Endothelial cell of umbilical vein (primary cell): ENCODE data around the gene RPL5. TPM values are rescaled to one million over a fixed set of nuclear protein-coding genes. Genes with fewer than 3 reads are reported as not detected.
A peak's percentile ranks its signal among the peaks of the same experiment; 100 is the strongest.

ENCODE experiments used
- BruUV-seq: library from RNA; stranded (reverse); fragments of 400-500 nt; replicated peaks from 2 replicates; lab custom pipeline; 2021; lab: Mats Ljungman, UMichigan
- CTCF ChIA-PET: fragments of 300-600, 350-600 bp; sonication (Branson Sonifier 250); formaldehyde crosslinking; loops from one replicate; lab custom pipeline; 2021; ENCODE audit warnings: antibody characterized with exemption, inconsistent platforms; lab: Charles Lee
- POLR2A ChIA-PET: fragments of 300-600, 350-600 bp; sonication (Branson Sonifier 250); formaldehyde crosslinking; loops from one replicate; lab custom pipeline; 2021; ENCODE audit warnings: antibody characterized with exemption, inconsistent platforms; lab: Charles Lee
- DNase-seq: peaks from one replicate; pipeline ENCODE4 v3.0.0-alpha.2; 2011; ENCODE audit warnings: low read depth, low spot score
- FAIRE-seq: peaks from 2 replicates; lab custom pipeline; 2011; peaks lifted over from hg19 to GRCh38; lab: Jason Lieb, UNC
- H2AFZ ChIP-seq: 2 replicates; pipeline ENCODE4 v1.6.0; 2012; ENCODE audit warnings: low read depth, low read length, control low read depth, inconsistent platforms
- H3K27ac ChIP-seq: 2 replicates; pipeline ENCODE4 v1.5.1; 2011; ENCODE audit warnings: low read depth, mild to moderate bottlenecking, control low read depth, low read length, moderate library complexity; ENCODE audit not compliant: insufficient read depth
- H3K27me3 ChIP-seq, 2 experiments: 2 replicates each; pipeline versions ENCODE4 v1.6.0 to v1.6.1; 2011; ENCODE audit warnings: low read length in 2 of 2, mixed read lengths in 1 of 2; ENCODE audit not compliant: control insufficient read depth in 2 of 2, insufficient read depth in 2 of 2
- H3K36me3 ChIP-seq, 2 experiments: 2 replicates in 1 of 2; 3 replicates in 1 of 2; pipeline ENCODE4 v1.5.1; 2011; ENCODE audit warnings: low read length in 2 of 2, mild to moderate bottlenecking in 1 of 2, moderate library complexity in 1 of 2; ENCODE audit not compliant: control insufficient read depth in 2 of 2, insufficient read depth in 2 of 2; ENCODE audit errors: extremely low read depth in 1 of 2
- H3K4me1 ChIP-seq: 3 replicates; pipeline ENCODE4 v1.5.1; 2011; ENCODE audit warnings: mild to moderate bottlenecking, low read length; ENCODE audit not compliant: control insufficient read depth, insufficient read depth; ENCODE audit errors: extremely low read depth
- H3K4me2 ChIP-seq: 2 replicates; pipeline ENCODE4 v1.6.1; 2011; ENCODE audit warnings: low read length, control low read depth, mixed read lengths; ENCODE audit not compliant: insufficient read depth
- H3K4me3 ChIP-seq, 3 experiments: fragments of 200-600 bp in 1 of 3; sonication (generic), shearing (Covaris generic) in 1 of 3; replicated peaks in 1 of 3; 2 replicates each; pipeline ENCODE4 v1.5.1; 2011 to 2016; ENCODE audit warnings: control low read depth in 3 of 3, low read length in 3 of 3, mild to moderate bottlenecking in 2 of 3, inconsistent platforms in 1 of 3, low read depth in 1 of 3, moderate library complexity in 1 of 3; ENCODE audit not compliant: insufficient read depth in 1 of 3
- H3K79me2 ChIP-seq: 2 replicates; pipeline ENCODE4 v1.6.0; 2012; ENCODE audit warnings: low read length, inconsistent platforms; ENCODE audit not compliant: control insufficient read depth, insufficient read depth
- H3K9ac ChIP-seq: replicated peaks from 2 replicates; pipeline ENCODE3; 2011; ENCODE audit warnings: low read length, control low read depth; ENCODE audit not compliant: insufficient read depth; ENCODE audit errors: extremely low read depth
- H3K9me1 ChIP-seq: replicated peaks from 3 replicates; pipeline ENCODE4 v1.6.0; 2011; ENCODE audit warnings: mild to moderate bottlenecking, low read length; ENCODE audit not compliant: control insufficient read depth, insufficient read depth; ENCODE audit errors: extremely low read depth
- H3K9me3 ChIP-seq: replicated peaks from 2 replicates; pipeline ENCODE4 v1.5.1; 2012; ENCODE audit warnings: low read length, inconsistent platforms; ENCODE audit not compliant: control insufficient read depth, insufficient read depth
- H4K20me1 ChIP-seq: replicated peaks from 2 replicates; pipeline ENCODE3; 2011; ENCODE audit warnings: mild to moderate bottlenecking, low read length; ENCODE audit not compliant: control insufficient read depth, insufficient read depth; ENCODE audit errors: extremely low read depth
- CTCF ChIP-seq, 2 donors: IDR thresholded peaks; 1 replicate in 1 of 2; 2 replicates in 1 of 2; pipeline ENCODE4 v1.5.1; 2011; ENCODE audit warnings: low read length in 2 of 2, mild to moderate bottlenecking in 2 of 2, moderate library complexity in 2 of 2, control low read depth in 1 of 2, inconsistent platforms in 1 of 2, low read depth in 1 of 2; ENCODE audit not compliant: insufficient read depth in 1 of 2; ENCODE audit errors: extremely low read depth in 1 of 2
- EZH2 ChIP-seq: IDR thresholded peaks from 2 replicates; pipeline ENCODE4 v1.6.1; 2012; ENCODE audit warnings: borderline replicate concordance, low read depth, mild to moderate bottlenecking, moderate library complexity, low read length, inconsistent platforms; ENCODE audit not compliant: severe bottlenecking
- GATA2 ChIP-seq: IDR thresholded peaks from 2 replicates; pipeline ENCODE4 v1.7.0; 2011; ENCODE audit warnings: low read depth, mild to moderate bottlenecking, moderate library complexity, mixed read lengths, low read length; ENCODE audit not compliant: insufficient read length, insufficient read depth
- MYC ChIP-seq: IDR thresholded peaks from one replicate; pipeline ENCODE4 v1.6.1; 2011; ENCODE audit warnings: mild to moderate bottlenecking, low read depth, low read length
- POLR2A ChIP-seq: IDR thresholded peaks from 2 replicates; pipeline ENCODE4 v1.6.1; 2012; ENCODE audit warnings: low read depth, mild to moderate bottlenecking, control low read depth, low read length
- POLR2AphosphoS5 ChIP-seq: IDR thresholded peaks from 2 replicates; pipeline ENCODE4 v1.6.1; 2012; ENCODE audit warnings: low read depth, mild to moderate bottlenecking, control low read depth, low read length, moderate library complexity; ENCODE audit not compliant: insufficient read depth
- dilution Hi-C: fragments of 300-500 bp; cut with MboI; formaldehyde crosslinking; loops from one replicate; pipeline ENCODE4 v1.15.0; 2019; ENCODE audit warnings: low sequenced_read_pairs; ENCODE audit not compliant: extremely low pct_ligation_motif_present
- intact Hi-C: fragments of 100-400 bp; cut with micrococcal nuclease; formaldehyde crosslinking; loops from one replicate; pipeline ENCODE4 v1.10.0; 2022
- polyA plus RNA-seq, 4 experiments: library from polyadenylated mRNA; depleted of rRNA in 3 of 4; stranded (reverse) in 3 of 4; unstranded in 1 of 4; fragments of >200 nt; gene quantifications; 2 replicates each; pipeline versions ENCODE4 v1.2.1 to v1.2.3, GENCODE V29; 2011 to 2012; ENCODE audit warnings: missing spikeins in 1 of 4
- total RNA-seq: library from RNA; stranded (reverse); gene quantifications from 2 replicates; pipeline ENCODE4 v1.2.3, GENCODE V29; 2021

The RPL5 gene
- total and polyA plus RNA-seq, 2 donors (not counting 3 experiments of a cell fraction or from before 2014, with no cell fraction given): 1,109 to 1,237 TPM

GRCh38 chr1:92840600-92840999, 8.8 kb downstream of the RPL5 start:
- Histone ChIP-seq H3K27ac (no peak overlapping the region), H3K9me1 (no peaks in the 10 kb centered on the region), H3K4me1 (peaks cover 4% of the 10 kb centered on the region), H3K79me2 (peaks cover 51% of the 10 kb centered on the region), H3K9ac (no peak overlapping the region), H3K4me3 (no peak overlapping the region), H3K36me3 (peaks cover 20 to 56% of the 10 kb centered on the region in 2 experiments), H3K4me2 (no peak overlapping the region), H3K27me3 (no peaks in the 10 kb centered on the region), H4K20me1 (peaks cover 14% of the 10 kb centered on the region), H3K9me3 (no peaks in the 10 kb centered on the region), H2AFZ (no peak overlapping the region)
- intact Hi-C loops (no loop called here), dilution Hi-C loops (no loop called here)
- ChIA-PET POLR2A (interaction anchor here (0.7 to 1.6 kb wide), 2 partner anchors 9 to 1890 kb away, joined by 4 to 6 read pairs; no protein-coding TSS in a partner anchor), CTCF (interaction anchor here (1.4 kb wide), 1 partner anchor 9 kb away, joined by 3 read pairs; no protein-coding TSS in a partner anchor)
- no TSS peak for BruUV-seq
- DNase-seq (no peak), FAIRE-seq (no peak)
- TF ChIP-seq POLR2AphosphoS5: no peak
- no peak for TF ChIP-seq GATA2
- peak; percentile 17 for TF ChIP-seq POLR2A
- TF ChIP-seq MYC: no peak

GRCh38 chr1:92842082-92843045, 10.5 kb downstream of the RPL5 start:
- H3K9ac ChIP-seq: no peak overlapping the region
- H3K27me3 ChIP-seq: no peaks in the 10 kb centered on the region
- no TSS peak for BruUV-seq
- peaks cover 11% of the 10 kb centered on the region for H4K20me1 ChIP-seq
- no peak for TF ChIP-seq MYC
- TF ChIP-seq EZH2: no peak
- peak; percentile 14 for TF ChIP-seq POLR2AphosphoS5
- no peak for TF ChIP-seq CTCF (IDR thresholded peaks at IDR 0.05; ENCODE audit: extremely low read depth in 1 of 2, insufficient read depth in 1 of 2, low read depth in 1 of 2, low read length in 2 of 2)
- H3K27ac ChIP-seq: no peak overlapping the region
- DNase-seq (no peak), FAIRE-seq (no peak)
- H3K4me2 ChIP-seq: no peak overlapping the region
- H2AFZ ChIP-seq: no peak overlapping the region
- H3K9me3 ChIP-seq: no peaks in the 10 kb centered on the region
- intact Hi-C loops (no loop called here), dilution Hi-C loops (no loop called here)
- no peaks in the 10 kb centered on the region for H3K9me1 ChIP-seq
- H3K36me3 ChIP-seq: peaks cover 18 to 43% of the 10 kb centered on the region in 2 experiments
- CTCF ChIA-PET: interaction anchor here (1.4 to 1.5 kb wide), 2 partner anchors 151 to 532 kb away, joined by 3 read pairs; no protein-coding TSS in a partner anchor
- no peak overlapping the region for H3K4me3 ChIP-seq
- peaks cover 33% of the 10 kb centered on the region for H3K79me2 ChIP-seq
- POLR2A ChIA-PET: interaction anchor here (0.6 to 1.1 kb wide), 2 partner anchors 10 to 33 kb away, joined by 5 to 6 read pairs; partner anchors contain the start of gene RPL5
- no peaks in the 10 kb centered on the region for H3K4me1 ChIP-seq
